Activated CD8-positive, alpha-beta memory T cell treated with anti-CD3 and anti-CD28 coated beads for 4 hours (primary cell): ENCODE data around the gene TSEN54.

Source experiments
- DNase-seq, 2 donors: peaks; one replicate each; pipeline ENCODE4 v3.0.0-alpha.2; 2020; ENCODE audit warnings: low read depth in 2 of 2

Gene TSEN54

GRCh38 chr17:75564195-75564594 is 47.9 kb downstream of the TSEN54 start:
- DNase-seq, result no peak

- DNase-seq, result no peak
Measured at GRCh38 chr17:75565066-75565465, 48.7 kb downstream of the TSEN54 start.

DNA sequence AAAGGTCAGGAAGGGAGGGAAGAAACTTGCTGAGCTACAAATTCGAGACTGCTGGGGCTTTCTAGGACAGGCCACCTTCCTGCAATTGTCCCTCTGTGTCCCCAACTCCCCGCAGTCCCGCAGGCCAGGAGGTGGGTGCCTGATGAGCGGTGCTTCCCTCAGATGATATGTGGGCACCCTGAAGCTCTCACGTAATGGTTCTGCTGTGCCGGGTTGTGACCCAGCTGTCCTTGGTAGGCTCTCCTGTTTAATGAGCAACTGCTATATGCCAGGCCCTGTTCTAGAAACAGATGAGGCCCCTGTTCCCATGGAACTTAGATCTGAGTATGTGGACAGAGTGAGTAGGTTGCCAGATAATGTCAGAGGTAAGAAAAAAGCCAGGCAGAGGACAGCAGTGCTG is 49.3 kb downstream of the TSEN54 start:
- no peak for DNase-seq

DNA sequence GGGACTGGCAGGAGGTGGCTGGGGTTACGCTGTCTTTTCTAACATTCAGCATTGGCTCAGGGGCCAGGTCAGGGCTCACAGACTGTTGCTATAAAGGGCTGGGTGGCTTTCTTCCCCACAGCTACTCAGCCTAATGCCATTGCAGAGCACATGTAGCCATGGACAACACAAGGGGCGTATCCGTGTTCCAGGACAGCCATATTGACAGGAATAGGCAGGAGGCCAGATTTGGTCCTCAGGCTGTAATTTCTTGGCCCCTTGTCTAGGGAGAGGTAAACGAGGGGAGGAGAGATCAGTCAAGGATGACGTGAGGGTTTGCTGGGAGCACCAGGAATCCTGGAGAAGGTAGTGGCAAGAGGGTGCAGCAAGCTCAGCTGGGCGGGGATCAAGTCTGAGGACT is 50.1 kb downstream of the TSEN54 start:
- DNase-seq, result no peak

GRCh38 chr17:75566834-75567233 is 50.5 kb downstream of the TSEN54 start:
- DNase-seq, result no peak

DNA sequence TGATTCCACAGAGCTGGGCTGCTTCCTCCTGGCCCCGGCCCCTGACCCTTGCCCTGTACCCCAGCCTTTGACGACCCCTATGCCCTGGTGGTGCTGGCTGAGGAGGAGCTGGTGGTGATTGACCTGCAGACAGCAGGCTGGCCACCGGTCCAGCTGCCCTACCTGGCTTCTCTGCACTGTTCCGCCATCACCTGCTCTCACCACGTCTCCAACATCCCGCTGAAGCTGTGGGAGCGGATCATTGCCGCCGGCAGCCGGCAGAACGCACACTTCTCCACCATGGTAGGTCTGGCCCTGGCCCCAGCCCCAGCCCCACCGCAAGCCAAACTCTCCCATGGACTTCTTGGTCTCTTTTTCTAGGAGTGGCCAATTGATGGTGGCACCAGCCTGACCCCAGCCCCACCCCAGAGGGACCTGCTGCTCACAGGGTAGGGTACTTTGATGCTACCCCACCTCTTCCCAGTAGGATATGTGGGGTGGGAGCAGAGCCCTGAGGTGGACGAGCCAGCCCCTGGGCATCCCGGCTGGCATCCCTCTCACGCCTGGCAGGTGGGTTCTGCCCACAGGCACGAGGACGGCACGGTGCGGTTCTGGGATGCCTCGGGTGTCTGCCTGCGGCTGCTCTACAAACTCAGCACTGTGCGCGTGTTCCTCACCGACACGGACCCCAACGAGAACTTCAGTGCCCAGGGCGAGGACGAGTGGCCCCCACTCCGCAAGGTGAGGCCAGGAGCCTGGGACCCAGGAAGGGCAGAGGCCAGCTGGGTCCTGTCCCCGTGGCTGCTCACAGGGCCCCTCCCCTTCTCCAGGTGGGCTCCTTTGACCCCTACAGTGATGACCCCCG is 52.3 kb downstream of the TSEN54 start:
- no peak for DNase-seq

DNA sequence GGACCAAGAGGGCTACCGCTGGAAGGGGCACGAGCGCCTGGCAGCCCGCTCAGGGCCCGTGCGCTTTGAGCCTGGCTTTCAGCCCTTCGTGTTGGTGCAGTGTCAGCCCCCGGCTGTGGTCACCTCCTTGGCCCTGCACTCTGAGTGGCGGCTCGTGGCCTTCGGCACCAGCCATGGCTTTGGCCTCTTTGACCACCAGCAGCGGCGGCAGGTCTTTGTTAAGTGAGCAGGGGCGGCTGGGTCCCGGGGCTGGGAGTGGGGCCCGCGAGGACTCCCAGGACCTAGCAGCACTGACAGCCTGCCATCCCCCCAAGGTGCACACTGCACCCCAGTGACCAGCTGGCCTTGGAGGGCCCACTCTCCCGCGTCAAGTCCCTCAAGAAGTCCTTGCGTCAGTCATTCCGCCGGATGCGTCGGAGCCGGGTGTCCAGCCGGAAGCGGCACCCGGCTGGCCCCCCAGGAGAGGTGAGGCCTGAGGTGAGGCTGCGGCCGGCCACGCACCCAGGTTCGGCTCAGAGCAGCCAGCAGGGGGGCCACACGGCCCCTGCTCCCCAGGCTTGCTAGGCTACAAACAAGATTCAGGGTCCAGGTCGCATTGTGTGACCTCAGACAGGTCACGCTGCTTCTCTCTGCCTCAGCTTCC is 53.8 kb downstream of the TSEN54 start:
- DNase-seq, result no peak

DNA sequence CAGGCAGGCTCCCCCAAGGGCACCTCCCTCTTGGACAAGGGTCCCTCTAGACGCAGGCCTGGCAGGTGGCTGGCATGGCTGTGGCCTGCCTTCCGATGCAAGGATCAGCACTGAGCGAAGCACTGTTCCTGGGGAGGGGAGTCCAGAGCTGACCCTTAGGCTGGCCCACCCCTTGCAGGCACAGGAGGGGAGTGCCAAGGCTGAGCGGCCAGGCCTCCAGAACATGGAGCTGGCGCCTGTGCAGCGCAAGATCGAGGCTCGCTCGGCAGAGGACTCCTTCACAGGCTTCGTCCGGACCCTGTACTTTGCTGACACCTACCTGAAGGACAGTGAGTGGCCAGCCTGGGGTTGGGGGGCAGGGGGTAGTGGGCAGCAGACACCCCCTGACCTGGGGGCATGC is 54.4 kb downstream of the TSEN54 start:
- DNase-seq, result no peak

DNA sequence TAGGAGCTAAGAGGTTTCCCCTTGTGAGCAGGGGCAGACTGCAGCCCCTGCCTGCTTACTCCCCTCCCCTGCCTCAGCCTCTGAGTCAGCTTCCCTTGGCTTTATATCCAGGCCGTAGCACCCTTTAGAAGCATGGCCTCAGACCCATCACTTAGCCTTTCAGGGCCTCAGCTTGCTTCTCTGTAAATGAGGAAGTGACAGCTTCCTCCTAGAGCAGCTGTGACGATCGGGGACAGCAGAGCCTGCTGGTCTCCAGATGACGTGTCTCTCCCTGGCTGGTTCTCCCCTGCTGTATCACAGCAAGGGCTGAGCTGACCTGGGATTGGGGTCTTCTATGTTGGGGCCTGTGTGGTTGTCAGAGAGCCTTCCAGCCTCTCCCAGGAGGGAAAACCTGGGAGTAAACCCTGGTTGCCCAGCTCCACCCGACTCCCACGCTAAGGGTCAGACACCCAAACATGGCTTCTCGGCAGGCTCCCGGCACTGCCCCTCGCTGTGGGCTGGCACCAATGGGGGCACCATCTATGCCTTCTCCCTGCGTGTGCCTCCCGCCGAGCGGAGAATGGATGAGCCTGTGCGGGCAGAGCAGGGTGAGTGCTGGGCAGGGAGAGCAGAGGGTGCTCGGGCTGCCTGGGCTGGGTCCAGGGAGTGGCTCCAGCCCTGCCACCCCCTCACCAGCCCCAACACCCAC is 55.0 kb downstream of the TSEN54 start:
- no peak for DNase-seq

DNA sequence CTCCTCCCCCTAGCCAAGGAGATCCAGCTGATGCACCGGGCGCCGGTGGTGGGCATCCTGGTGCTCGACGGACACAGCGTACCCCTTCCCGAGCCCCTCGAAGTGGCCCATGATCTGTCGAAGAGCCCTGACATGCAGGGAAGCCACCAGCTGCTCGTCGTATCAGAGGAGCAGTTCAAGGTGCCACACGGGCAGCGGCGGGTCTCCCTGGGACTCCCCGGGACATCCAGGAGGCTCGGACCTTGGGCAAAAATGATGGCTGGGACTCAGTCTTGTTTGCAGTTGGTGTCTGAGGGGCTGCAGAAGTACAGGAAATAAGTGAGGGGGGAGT is 55.5 kb downstream of the TSEN54 start:
- no peak for DNase-seq

- DNase-seq, result no peak
Measured at GRCh38 chr17:75572713-75573539, 56.6 kb downstream of the TSEN54 start.

GRCh38 chr17:75573540-75573957 is 57.2 kb downstream of the TSEN54 start:
- no peak for DNase-seq

GRCh38 chr17:75573994-75574393 is 57.7 kb downstream of the TSEN54 start:
- no peak for DNase-seq
